BLaER1 (cell line): Measurements from ENCODE around the gene PLCB4.

Experiments
- H3K27ac ChIP-seq: shearing (Covaris generic); formaldehyde crosslinking; 2 replicates; pipeline ENCODE4 v1.8.1; 2022
- H3K27me3 ChIP-seq: shearing (Covaris generic); formaldehyde crosslinking; 2 replicates; pipeline ENCODE4 v1.8.1; 2022
- H3K36me3 ChIP-seq: shearing (Covaris generic); formaldehyde crosslinking; 2 replicates; pipeline ENCODE4 v1.8.1; 2022
- H3K4me1 ChIP-seq: shearing (Covaris generic); formaldehyde crosslinking; 2 replicates; pipeline ENCODE4 v1.8.1; 2022
- H3K4me2 ChIP-seq: shearing (Covaris generic); formaldehyde crosslinking; 2 replicates; pipeline ENCODE4 v1.8.1; 2022
- H3K4me3 ChIP-seq: shearing (Covaris generic); formaldehyde crosslinking; 2 replicates; pipeline ENCODE4 v1.8.1; 2022
- H3K9ac ChIP-seq: shearing (Covaris generic); formaldehyde crosslinking; 2 replicates; pipeline ENCODE4 v1.8.1; 2022
- H3K9me3 ChIP-seq: shearing (Covaris generic); formaldehyde crosslinking; 2 replicates; pipeline ENCODE4 v1.8.1; 2022
- H4K20me1 ChIP-seq: shearing (Covaris generic); formaldehyde crosslinking; 2 replicates; pipeline ENCODE4 v1.8.1; 2022
- Cebpa-rat ChIP-seq: shearing (Covaris generic); IDR thresholded peaks from 2 replicates; pipeline ENCODE4 v1.8.1; 2022

Gene PLCB4

DNA sequence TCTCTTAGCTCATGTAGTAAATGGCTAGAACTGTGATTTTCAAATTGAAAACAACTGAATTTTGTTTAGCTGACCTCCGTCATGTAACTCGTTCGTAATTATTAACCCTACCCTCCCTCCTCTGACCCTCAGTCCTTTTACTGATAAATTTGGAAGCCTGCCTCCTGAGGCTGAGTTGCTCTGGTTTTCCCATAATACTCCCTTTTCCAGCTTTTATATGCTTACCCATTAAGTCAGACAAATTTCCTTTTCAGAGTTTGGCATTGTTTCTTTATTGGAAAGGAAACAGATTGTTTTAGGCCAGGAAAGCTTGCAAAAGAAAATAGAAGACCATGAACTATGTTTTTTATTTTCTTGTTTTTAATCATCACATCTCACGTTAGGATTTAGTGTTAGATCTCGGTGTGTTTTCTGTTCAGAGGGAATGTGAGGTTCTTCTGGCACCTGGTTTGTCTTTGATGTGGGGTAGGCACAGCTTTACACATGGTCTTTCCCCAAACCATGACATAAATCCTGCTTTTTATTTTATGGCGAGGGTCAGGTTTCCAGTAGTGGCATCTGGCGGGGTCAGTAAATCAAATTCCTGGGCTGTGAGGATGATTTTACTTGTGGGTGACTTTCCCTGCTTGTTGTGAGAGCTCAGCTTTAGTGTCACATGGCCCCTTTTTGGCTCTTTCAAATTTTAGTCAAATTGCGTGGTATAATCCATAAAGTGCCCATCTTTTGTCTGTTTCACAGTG, 24.5 kb downstream of the PLCB4 start:
- Histone ChIP-seq H3K36me3 (no peaks in the 10 kb centered on the region), H3K27ac (no peak overlapping the region), H3K4me3 (no peak overlapping the region), H3K27me3 (no peaks in the 10 kb centered on the region), H4K20me1 (no peaks in the 10 kb centered on the region), H3K4me2 (no peak overlapping the region), H3K9ac (no peak overlapping the region), H3K9me3 (no peaks in the 10 kb centered on the region), H3K4me1 (peaks cover 6% of the 10 kb centered on the region; the same call in 1 of the 2 replicates)
- TF ChIP-seq Cebpa-rat: no peak

DNA sequence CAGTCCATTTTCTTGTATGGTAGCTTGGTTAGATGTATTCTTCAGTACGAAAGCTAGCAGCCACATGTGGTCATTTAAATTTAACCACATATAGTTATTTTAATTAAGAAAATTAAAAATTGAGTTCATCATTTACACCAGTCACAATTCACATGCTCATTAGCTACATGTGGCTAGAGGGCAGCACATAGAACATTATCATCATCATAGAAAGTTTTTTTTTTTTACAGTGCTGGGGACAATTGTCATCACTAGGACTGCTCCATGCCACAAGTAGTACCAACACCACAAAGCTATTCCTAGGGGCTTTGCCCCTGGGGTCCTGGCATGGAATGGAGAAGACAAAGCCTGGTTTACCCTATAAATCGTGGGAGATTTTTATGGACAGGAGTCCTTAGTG, 30.5 kb downstream of the PLCB4 start:
- TF ChIP-seq Cebpa-rat: no peak
- H3K4me1 ChIP-seq: peaks cover 6% of the 10 kb centered on the region; the same call in 1 of the 2 replicates
- H3K9me3 ChIP-seq: no peaks in the 10 kb centered on the region
- H4K20me1 ChIP-seq: no peaks in the 10 kb centered on the region
- H3K4me2 ChIP-seq: no peak overlapping the region
- no peak overlapping the region for H3K9ac ChIP-seq
- H3K4me3 ChIP-seq: no peak overlapping the region
- H3K36me3 ChIP-seq: no peaks in the 10 kb centered on the region
- H3K27ac ChIP-seq: no peak overlapping the region
- H3K27me3 ChIP-seq: no peaks in the 10 kb centered on the region

GRCh38 chr20:9100691-9101090, 31.8 kb downstream of the PLCB4 start:
- Histone ChIP-seq H3K36me3 (no peaks in the 10 kb centered on the region), H3K4me1 (peaks cover 6% of the 10 kb centered on the region; the same call in 1 of the 2 replicates), H3K4me2 (no peak overlapping the region), H3K27me3 (no peaks in the 10 kb centered on the region), H3K27ac (no peak overlapping the region), H3K9me3 (no peaks in the 10 kb centered on the region), H3K4me3 (no peak overlapping the region), H4K20me1 (no peaks in the 10 kb centered on the region), H3K9ac (no peak overlapping the region)
- no peak for TF ChIP-seq Cebpa-rat

- Histone ChIP-seq H3K9me3 (no peaks in the 10 kb centered on the region), H3K4me1 (peaks cover 1% of the 10 kb centered on the region; the same call in 1 of the 2 replicates), H3K27me3 (no peaks in the 10 kb centered on the region), H3K27ac (no peak overlapping the region), H3K4me2 (no peak overlapping the region), H4K20me1 (no peaks in the 10 kb centered on the region), H3K9ac (no peak overlapping the region), H3K4me3 (no peak overlapping the region), H3K36me3 (no peaks in the 10 kb centered on the region)
- TF ChIP-seq Cebpa-rat: no peak
Observed at GRCh38 chr20:9102456-9102855, 33.6 kb downstream of the PLCB4 start.

DNA sequence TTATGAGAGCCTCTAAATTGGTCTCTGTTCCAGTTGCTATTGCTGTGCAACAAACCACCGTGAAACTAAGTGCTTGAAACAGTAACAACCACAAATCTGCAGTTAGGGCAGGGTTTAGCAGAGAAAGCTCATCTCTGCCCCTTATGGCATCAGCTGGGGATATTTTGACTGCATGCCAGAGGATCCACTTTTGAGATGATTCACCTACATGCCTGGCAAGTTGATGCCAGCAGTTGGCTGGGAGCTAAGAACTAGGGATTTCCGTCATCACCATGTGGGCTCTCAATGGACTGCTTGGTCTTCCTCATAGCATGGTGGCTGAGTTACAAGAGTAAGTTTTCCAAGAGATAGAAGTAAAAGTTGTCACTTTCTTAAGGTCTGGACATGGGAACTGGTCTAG, 35.1 kb downstream of the PLCB4 start:
- TF ChIP-seq Cebpa-rat: no peak
- H3K4me3 ChIP-seq: no peak overlapping the region
- H3K27ac ChIP-seq: no peak overlapping the region

DNA sequence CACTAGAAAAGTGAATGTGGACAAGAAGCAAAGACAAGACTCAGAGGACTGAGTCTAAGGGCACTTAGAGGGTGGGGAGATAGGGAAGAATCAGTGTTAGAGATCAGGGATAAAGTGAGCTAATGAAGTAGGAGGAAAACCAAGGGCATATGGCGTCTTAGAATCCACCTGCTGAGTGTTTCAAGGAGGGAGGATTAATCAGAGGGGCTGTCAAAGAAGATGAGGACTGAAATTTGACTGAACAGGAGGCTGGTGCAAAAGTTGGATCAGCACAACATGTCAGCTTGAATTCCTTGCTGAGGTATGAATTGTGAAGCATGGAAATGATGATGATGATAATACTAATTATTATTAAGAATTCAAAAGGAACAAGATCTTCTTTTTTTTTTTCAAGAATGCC, 39.4 kb downstream of the PLCB4 start:
- H3K27ac ChIP-seq: no peak overlapping the region
- H3K36me3 ChIP-seq: no peaks in the 10 kb centered on the region
- H3K27me3 ChIP-seq: no peaks in the 10 kb centered on the region
- no peaks in the 10 kb centered on the region for H4K20me1 ChIP-seq
- no peaks in the 10 kb centered on the region for H3K4me1 ChIP-seq
- H3K9ac ChIP-seq: no peak overlapping the region
- no peak for TF ChIP-seq Cebpa-rat
- H3K9me3 ChIP-seq: no peaks in the 10 kb centered on the region
- no peak overlapping the region for H3K4me3 ChIP-seq
- no peak overlapping the region for H3K4me2 ChIP-seq

More for the DNA sequence above, 35.1 kb downstream of the PLCB4 start:
- H3K9me3 ChIP-seq: no peaks in the 10 kb centered on the region
- no peaks in the 10 kb centered on the region for H4K20me1 ChIP-seq
- no peaks in the 10 kb centered on the region for H3K27me3 ChIP-seq
- no peaks in the 10 kb centered on the region for H3K36me3 ChIP-seq
- no peak overlapping the region for H3K4me2 ChIP-seq
- no peaks in the 10 kb centered on the region for H3K4me1 ChIP-seq
- H3K9ac ChIP-seq: no peak overlapping the region

DNA sequence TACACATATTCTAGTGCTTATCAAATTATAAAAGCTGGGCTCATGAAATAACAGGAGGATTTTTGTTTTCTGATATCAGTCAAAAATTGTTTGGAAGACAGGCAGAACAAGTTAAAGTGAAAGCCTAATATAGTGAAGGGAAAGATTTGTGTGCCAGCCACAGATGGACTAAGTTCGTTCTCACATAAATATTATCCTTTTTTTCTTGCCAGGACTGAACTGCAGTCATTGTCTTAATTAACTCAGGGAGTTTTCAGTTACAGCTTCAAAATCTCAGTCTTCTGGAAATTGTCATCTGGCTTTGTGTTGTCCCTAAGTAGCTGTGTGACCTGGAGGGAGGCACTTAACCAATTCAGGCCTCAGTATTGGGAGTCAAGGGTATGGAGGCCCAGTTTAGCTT, 40.7 kb downstream of the PLCB4 start:
- no peak for TF ChIP-seq Cebpa-rat
- Histone ChIP-seq H3K4me1 (no peaks in the 10 kb centered on the region), H3K27ac (no peak overlapping the region), H4K20me1 (no peaks in the 10 kb centered on the region), H3K36me3 (no peaks in the 10 kb centered on the region), H3K9me3 (no peaks in the 10 kb centered on the region), H3K27me3 (no peaks in the 10 kb centered on the region), H3K4me2 (no peak overlapping the region), H3K4me3 (no peak overlapping the region), H3K9ac (no peak overlapping the region)

- Histone ChIP-seq H4K20me1 (no peaks in the 10 kb centered on the region), H3K4me1 (no peaks in the 10 kb centered on the region), H3K27ac (no peak overlapping the region), H3K9ac (no peak overlapping the region), H3K4me3 (no peak overlapping the region), H3K4me2 (no peak overlapping the region), H3K27me3 (no peaks in the 10 kb centered on the region), H3K36me3 (no peaks in the 10 kb centered on the region), H3K9me3 (no peaks in the 10 kb centered on the region)
- TF ChIP-seq Cebpa-rat: no peak
Observed at GRCh38 chr20:9110365-9110764, 41.5 kb downstream of the PLCB4 start.

DNA sequence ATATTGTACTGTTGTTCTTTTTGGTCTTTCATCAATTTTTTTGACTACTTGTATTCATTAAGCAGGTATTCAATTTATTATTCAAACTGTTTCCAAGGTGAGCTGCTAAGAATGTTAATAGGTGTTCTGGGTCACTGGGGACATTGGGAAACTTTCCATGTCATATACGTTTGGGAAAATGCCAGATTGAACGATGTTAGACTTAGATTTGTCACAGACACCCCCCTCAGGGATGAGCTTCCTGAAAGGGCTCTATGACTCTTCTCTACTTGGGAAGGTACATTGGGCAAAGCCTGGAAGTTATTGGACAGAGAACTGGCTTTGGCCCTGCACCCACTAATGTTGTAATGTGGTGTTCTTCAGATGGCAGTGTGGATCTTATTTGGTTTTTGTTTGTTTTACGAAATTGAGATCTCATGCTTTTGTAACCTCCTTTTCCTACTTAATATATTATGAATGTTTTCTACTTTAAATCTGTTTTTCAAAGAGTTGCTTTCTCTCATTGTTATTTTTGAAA, 42.1 kb downstream of the PLCB4 start:
- no peak for TF ChIP-seq Cebpa-rat
- no peaks in the 10 kb centered on the region for H3K27me3 ChIP-seq
- no peaks in the 10 kb centered on the region for H3K4me1 ChIP-seq
- no peak overlapping the region for H3K27ac ChIP-seq
- H3K4me2 ChIP-seq: no peak overlapping the region
- H3K36me3 ChIP-seq: no peaks in the 10 kb centered on the region
- H3K4me3 ChIP-seq: no peak overlapping the region
- no peak overlapping the region for H3K9ac ChIP-seq
- H3K9me3 ChIP-seq: no peaks in the 10 kb centered on the region
- H4K20me1 ChIP-seq: no peaks in the 10 kb centered on the region

DNA sequence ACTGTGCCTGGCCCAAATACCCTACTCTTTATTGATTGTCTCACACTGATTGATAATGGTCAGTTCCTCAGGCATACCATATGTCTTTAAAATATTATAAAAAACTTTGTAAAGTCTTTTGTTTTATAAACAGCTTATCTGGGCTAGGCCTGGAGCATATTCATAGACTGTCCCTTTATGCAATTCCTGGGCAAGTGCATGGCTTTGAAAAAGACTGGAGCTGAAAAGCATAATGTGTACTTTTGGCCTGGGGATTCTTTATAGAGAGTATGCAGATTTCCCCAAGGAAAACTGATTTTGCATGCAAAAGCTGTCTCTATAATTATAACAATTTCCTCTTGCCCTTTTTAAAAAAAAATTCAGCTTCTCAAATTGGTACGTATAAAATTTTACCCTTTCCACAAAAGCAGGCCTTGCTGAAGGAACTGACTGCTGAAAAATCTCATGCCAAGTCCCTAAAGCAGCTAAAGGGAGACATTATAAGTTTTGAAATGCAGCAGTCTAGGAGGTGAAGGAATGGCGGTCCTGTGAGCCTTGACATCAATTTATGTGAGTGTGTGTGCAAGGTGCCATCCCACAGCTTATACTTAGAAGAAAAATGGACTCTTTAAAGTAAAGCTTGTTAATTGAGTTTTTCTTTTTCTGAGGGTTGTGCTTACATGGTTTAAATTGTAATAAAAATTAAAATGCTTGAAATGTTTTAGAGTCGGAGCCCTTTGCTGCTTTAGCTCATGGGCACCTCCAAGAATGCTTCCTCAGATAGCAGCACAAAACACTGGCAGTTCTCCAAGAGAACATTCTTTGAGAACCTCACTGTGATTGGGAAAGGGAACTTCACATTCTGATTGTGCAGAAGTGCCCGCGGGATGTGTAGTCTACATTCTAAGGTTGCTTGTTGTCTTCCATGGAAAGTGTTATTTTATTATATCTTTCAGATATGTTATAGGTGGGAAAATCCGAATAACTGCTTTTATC, 43.9 kb downstream of the PLCB4 start:
- no peaks in the 10 kb centered on the region for H3K36me3 ChIP-seq
- H3K27ac ChIP-seq: no peak overlapping the region
- H3K27me3 ChIP-seq: no peaks in the 10 kb centered on the region
- no peak overlapping the region for H3K4me3 ChIP-seq
- no peak overlapping the region for H3K9ac ChIP-seq
- TF ChIP-seq Cebpa-rat: no peak
- H3K4me2 ChIP-seq: no peak overlapping the region
- no peaks in the 10 kb centered on the region for H3K9me3 ChIP-seq
- H4K20me1 ChIP-seq: no peaks in the 10 kb centered on the region
- H3K4me1 ChIP-seq: no peaks in the 10 kb centered on the region
